ENCODE data around the gene DRAXIN. TPM values are rescaled to one million over a fixed set of nuclear protein-coding genes. Genes with fewer than 3 reads are reported as not detected.

Gene DRAXIN
- total RNA-seq, 1 donor from 2014 or later: 0.24 TPM

DNA sequence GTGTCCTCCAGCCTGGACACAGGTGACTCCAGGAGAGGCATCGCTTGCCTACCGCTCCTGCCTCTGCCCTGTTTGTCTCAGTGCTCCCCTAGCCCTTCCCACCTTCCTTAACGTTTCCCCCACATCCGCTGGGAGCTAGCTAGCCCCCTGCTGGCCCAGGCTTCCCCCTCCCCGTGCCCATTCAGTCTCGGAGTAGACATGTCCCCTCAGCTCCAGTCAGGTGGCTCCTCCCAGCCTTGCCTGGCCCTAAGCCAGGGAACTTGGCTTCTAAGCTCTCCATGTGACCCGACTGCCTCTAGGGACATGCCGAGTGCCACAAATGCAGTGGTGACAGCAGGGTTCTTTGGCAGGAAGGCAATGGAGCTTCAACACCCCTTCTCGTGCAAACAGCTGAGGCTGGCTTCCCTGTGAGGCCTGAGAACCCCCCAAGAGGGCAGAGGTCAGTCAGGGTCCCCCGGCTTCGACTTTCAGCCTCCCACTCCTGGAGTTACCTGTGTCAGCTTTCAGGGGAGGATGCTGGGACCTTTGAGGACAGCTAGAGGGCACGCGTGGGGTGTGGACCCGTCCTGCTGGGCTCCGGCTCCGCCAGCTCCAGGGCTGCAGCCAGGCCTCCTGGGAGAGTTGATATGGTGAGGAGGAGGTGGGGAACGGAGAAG is 16.2 kb downstream of the DRAXIN start:
- intact Hi-C loops (cut with DNase I): no loop called here
- Histone ChIP-seq H3K36me3 (no peaks in the 10 kb centered on the region), H3K27me3 (ENCODE audit: low read depth) (peaks cover 28% of the 10 kb centered on the region), H3K4me1 (no peaks in the 10 kb centered on the region), H3K9me3 (no peaks in the 10 kb centered on the region), H3K4me3 (no peak overlapping the region), H3K27ac (no peak overlapping the region)
- TF ChIP-seq CTCF (IDR thresholded peaks at IDR 0.05): no peak
- DNase-seq: peak; percentile 64
- peak; percentile 30 to 50 for ATAC-seq

DNA sequence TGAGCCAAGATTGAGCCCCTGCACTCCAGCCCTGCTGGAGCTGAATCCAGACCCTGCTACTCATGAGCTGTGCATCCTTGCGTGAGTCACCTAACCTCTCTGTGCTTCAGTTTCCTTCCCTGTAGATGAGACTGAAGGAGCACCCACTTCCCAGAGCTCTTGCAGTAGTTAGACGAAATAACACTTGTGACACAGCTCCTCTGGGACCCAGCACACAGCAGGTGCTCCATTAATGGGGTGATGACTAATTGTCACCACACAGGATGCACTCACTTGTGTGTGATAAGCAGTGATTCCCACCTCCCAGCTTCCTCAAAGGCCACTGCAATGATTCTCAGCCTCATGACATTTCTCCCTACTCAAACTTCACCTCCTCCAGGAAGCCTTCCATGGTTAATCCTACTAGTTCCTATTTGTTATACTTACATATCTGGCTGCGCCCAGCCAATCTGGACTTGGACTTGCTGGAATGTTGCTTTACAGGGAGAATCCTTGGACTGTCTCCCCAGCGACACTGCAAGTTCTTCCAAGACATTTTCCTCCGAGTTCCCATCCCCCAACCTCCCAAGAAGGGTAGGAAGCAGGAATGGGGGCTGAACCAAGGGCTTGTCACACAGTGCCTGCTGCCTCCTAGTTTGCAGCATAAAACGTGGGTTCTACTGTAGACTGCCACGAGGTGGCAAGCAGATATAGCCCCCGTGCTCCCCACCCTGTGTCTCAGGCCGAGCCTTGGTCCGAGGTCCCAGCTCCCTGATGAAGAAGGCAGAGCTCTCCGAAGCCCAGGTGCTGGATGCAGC is 17.2 kb downstream of the DRAXIN start:
- intact Hi-C loops (cut with DNase I): no loop called here
- no peak for TF ChIP-seq CTCF (IDR thresholded peaks at IDR 0.05)
- Histone ChIP-seq H3K4me1 (no peaks in the 10 kb centered on the region), H3K27ac (no peak overlapping the region), H3K36me3 (no peaks in the 10 kb centered on the region), H3K4me3 (no peak overlapping the region), H3K9me3 (no peaks in the 10 kb centered on the region), H3K27me3 (ENCODE audit: low read depth) (peaks cover 28% of the 10 kb centered on the region)
- no peak for DNase-seq
- no peak for ATAC-seq

- H3K4me1 ChIP-seq: no peaks in the 10 kb centered on the region
- no peak overlapping the region for H3K4me3 ChIP-seq
- DNase-seq (no peak), ATAC-seq (no peak)
- H3K27me3 ChIP-seq (ENCODE audit: low read depth): peaks cover 16% of the 10 kb centered on the region
- H3K27ac ChIP-seq: no peak overlapping the region
- no peaks in the 10 kb centered on the region for H3K36me3 ChIP-seq
- H3K9me3 ChIP-seq: no peaks in the 10 kb centered on the region
- intact Hi-C loops (cut with DNase I): loop anchor here (10.0 kb wide), 1 partner anchor 47 kb away; the partner anchor contains the start of gene FBXO6
- no peak for TF ChIP-seq CTCF (IDR thresholded peaks at IDR 0.05)
Measured at GRCh38 chr1:11711490-11711889, 20.0 kb downstream of the DRAXIN start.

DNA sequence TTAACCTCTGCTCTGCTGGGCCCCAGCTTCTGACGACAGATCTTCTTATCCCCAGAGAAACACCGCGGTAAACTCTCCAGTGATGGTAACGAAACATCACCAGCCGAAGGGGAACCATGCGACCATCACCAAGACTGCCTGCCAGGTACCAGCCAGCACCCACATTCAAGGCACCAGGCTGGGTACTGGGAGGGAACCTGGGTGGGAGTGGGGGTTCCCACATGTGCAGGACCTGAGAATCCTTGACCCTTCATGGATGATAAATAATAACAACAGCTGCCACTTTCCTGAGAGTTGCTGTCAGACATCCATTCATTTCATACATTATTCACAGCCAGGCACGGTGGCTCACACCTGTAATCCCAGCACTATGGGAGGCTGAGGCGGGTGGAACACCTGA is 20.8 kb downstream of the DRAXIN start:
- Histone ChIP-seq H3K4me3 (no peak overlapping the region), H3K36me3 (no peaks in the 10 kb centered on the region), H3K27ac (no peak overlapping the region), H3K4me1 (no peaks in the 10 kb centered on the region), H3K9me3 (no peaks in the 10 kb centered on the region), H3K27me3 (ENCODE audit: low read depth) (peaks cover 16% of the 10 kb centered on the region)
- intact Hi-C loops (cut with DNase I): loop anchor here (10.0 kb wide), 1 partner anchor 47 kb away; the partner anchor contains the start of gene FBXO6
- TF ChIP-seq CTCF (IDR thresholded peaks at IDR 0.05): no peak
- ATAC-seq (no peak), DNase-seq (no peak)

DNA sequence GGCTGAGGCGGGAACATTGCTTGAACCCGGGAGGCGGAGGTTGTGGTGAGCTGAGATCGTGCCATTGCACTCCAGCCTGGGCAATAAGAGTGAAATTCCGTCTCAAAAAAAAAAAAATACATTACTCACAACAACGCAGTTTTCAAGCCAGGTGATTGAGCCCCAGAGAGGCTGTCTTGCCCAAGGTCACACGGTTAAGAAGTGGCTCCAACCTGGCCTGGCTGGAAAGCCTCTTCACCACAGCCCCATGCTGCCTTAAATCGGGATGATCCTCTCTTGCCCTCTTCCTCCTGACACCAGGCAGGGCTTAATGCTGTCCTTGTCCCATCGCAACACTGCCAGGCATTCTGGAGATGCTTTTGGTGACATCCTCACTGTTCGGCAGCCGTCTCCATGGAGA is 21.6 kb downstream of the DRAXIN start:
- TF ChIP-seq CTCF (IDR thresholded peaks at IDR 0.05): no peak
- H3K9me3 ChIP-seq: no peaks in the 10 kb centered on the region
- no peak overlapping the region for H3K4me3 ChIP-seq
- no peak for DNase-seq
- no peaks in the 10 kb centered on the region for H3K36me3 ChIP-seq
- no peak overlapping the region for H3K27ac ChIP-seq
- H3K4me1 ChIP-seq: no peaks in the 10 kb centered on the region
- intact Hi-C loops (cut with DNase I): loop anchor here (10.0 kb wide), 1 partner anchor 48 kb away; the partner anchor contains the start of gene FBXO6
- ATAC-seq: no peak
- peaks cover 16% of the 10 kb centered on the region for H3K27me3 ChIP-seq (ENCODE audit: low read depth)
